NT2/D1 (cell line): Measurements from ENCODE around the gene DNAJC16.

Source experiments
- DNase-seq: peaks from one replicate; pipeline ENCODE4 v3.0.0-alpha.2; 2011; ENCODE audit warnings: low read depth, low spot score
- H3K27me3 ChIP-seq: 2 replicates; pipeline ENCODE4 v1.6.0; 2011; ENCODE audit warnings: mild to moderate bottlenecking; ENCODE audit not compliant: insufficient read length, insufficient read depth
- H3K36me3 ChIP-seq: 2 replicates; pipeline ENCODE4 v1.6.1; 2011; ENCODE audit warnings: mild to moderate bottlenecking, low read length, mixed read lengths; ENCODE audit not compliant: insufficient read depth, insufficient read length
- H3K4me1 ChIP-seq: 2 replicates; pipeline ENCODE4 v1.5.1; 2011; ENCODE audit not compliant: insufficient read depth, insufficient read length
- H3K4me3 ChIP-seq: 2 replicates; pipeline ENCODE4 v1.5.1; 2011; ENCODE audit warnings: low read depth; ENCODE audit not compliant: insufficient read length
- H3K9ac ChIP-seq: 2 replicates; pipeline ENCODE4 v1.6.0; 2011; ENCODE audit warnings: low read depth; ENCODE audit not compliant: insufficient read length
- H3K9me3 ChIP-seq: 2 replicates; pipeline ENCODE4 v1.5.1; 2011; ENCODE audit warnings: mild to moderate bottlenecking, low read length; ENCODE audit not compliant: insufficient read depth
- SUZ12 ChIP-seq: IDR thresholded peaks from 2 replicates; pipeline ENCODE4 v1.6.1; 2011; ENCODE audit not compliant: insufficient read length, insufficient read depth; ENCODE audit errors: extremely low read depth
- YY1 ChIP-seq: IDR thresholded peaks from 2 replicates; pipeline ENCODE4 v1.6.1; 2011; ENCODE audit not compliant: insufficient read length, insufficient read depth
- ZNF274 ChIP-seq: IDR thresholded peaks from 2 replicates; pipeline ENCODE4 v1.6.1; 2011; ENCODE audit warnings: mild to moderate bottlenecking, low read depth, low read length

Gene DNAJC16

DNA sequence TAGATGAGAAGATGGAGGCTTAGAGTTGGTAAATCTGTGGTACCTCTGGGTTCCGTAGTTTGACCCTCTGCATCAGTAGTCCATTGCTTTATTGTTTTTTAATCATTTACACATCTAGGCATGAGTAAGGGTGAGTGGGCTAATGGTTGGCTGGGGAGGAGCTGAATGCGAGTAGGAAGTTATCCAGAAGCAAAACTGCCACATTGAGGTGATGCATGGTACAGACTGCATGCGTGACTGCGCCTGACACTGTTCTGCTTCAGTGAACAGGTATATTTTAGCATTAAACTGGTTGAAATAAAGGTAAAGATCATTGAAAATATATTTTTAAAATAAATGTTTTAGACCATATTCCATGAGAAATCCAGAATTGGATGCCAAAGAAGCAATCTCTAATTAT, 4.4 kb downstream of the DNAJC16 start:
- Histone ChIP-seq H3K9me3 (no peaks in the 10 kb centered on the region), H3K4me1 (no peaks in the 10 kb centered on the region), H3K36me3 (peaks cover 51% of the 10 kb centered on the region), H3K9ac (no peak overlapping the region), H3K27me3 (no peaks in the 10 kb centered on the region), H3K4me3 (no peak overlapping the region)
- TF ChIP-seq ZNF274, result no peak
- DNase-seq, result no peak

DNA sequence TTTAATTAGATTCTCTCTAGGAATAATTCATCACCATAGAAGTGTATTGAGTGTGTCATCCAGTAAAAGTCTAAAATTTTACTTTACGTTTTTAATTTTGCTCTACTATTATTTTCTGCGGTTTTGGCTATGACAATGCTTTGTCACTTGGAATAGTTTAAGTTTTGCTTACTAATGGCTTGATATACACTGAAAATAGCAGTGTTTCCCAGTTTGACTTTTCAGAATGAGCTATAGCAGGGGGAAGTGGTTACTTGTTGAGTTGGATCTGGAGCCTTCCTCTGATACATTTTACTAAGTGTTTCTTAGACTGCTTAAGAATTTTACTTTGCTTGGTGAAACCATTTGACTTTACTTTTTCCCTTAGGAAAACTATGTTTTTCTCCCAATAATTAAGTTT, 5.0 kb downstream of the DNAJC16 start:
- DNase-seq, result no peak
- H3K4me3 ChIP-seq, result no peak overlapping the region
- TF ChIP-seq SUZ12 (no peak), YY1 (no peak), ZNF274 (no peak)
- H3K36me3 ChIP-seq, result peaks cover 56% of the 10 kb centered on the region
- no peaks in the 10 kb centered on the region for H3K9me3 ChIP-seq
- no peaks in the 10 kb centered on the region for H3K27me3 ChIP-seq
- H3K9ac ChIP-seq, result no peak overlapping the region
- H3K4me1 ChIP-seq, result no peaks in the 10 kb centered on the region

DNA sequence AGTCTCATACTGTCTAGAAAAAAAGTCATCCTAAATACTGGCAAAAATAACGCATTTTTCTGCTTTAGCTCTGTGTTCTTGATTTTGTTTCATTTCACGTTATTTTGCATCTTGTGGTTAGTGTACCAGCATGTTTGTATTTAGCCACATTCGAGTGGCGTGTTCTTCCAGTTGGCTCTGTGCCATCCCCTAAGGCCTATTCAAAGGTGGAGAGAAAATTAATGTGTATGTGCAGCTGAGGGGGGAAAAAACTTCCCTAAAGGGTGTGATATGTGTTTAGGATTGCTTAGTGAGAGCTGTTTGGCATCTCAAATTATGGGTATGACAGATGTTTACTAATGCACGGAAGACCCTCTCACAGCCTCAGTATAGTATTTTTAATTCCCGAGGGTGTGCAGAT, 12.1 kb downstream of the DNAJC16 start:
- DNase-seq, result no peak
- no peaks in the 10 kb centered on the region for H3K27me3 ChIP-seq
- H3K36me3 ChIP-seq, result peaks cover 77% of the 10 kb centered on the region
- no peaks in the 10 kb centered on the region for H3K4me1 ChIP-seq
- no peaks in the 10 kb centered on the region for H3K9me3 ChIP-seq
- no peak overlapping the region for H3K4me3 ChIP-seq
- no peak overlapping the region for H3K9ac ChIP-seq
- TF ChIP-seq YY1 (no peak), SUZ12 (no peak), ZNF274 (no peak)

DNA sequence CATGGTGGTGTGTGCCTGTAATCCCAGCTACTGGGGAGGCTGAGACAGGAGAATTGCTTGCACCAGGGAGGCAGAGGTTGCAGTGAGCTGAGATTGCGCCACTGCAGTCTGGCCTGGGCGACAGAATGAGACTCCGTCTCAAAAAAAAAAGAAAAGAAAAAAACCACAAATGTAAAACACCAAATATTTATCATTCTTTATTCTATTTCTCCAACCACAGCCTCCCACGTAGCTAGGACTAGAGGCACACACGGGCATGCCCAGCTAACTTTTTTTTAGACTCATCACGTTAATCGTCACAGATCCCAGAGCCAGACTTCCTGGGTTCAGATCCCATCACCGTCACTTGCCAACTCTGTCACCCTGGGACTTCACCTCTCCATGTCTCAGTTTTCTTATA, 13.5 kb downstream of the DNAJC16 start:
- DNase-seq, result no peak
- Histone ChIP-seq H3K9me3 (no peaks in the 10 kb centered on the region), H3K4me3 (no peak overlapping the region), H3K9ac (no peak overlapping the region), H3K27me3 (no peaks in the 10 kb centered on the region), H3K4me1 (no peaks in the 10 kb centered on the region), H3K36me3 (peaks cover 78% of the 10 kb centered on the region)
- TF ChIP-seq YY1 (no peak), ZNF274 (no peak), SUZ12 (no peak)

DNA sequence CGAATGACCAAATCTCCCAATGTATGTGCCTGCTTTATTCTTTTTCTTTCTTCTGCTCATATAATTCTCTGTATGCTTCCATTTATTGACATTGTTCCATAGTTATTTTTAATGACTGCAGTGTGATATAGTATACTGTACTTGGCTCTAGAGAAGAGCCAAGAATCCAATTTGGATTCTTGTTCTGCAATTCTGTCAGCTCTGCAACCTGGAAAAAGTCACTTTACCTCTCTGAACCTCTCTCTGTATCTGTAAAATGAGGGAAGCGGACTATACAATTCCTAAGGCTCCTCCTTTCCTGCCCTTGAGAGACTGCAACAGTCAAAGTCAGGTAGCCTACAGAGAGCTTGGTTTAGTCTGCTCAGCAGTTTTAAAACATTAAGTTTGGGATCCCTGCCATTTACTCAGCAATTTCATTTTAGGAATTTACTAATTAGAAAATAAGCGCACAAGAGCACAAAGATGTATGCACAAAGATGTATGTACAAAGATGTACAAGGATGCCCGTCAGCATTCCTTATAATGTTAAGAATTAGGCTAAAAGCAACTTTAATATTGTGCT, 14.7 kb downstream of the DNAJC16 start:
- H3K9me3 ChIP-seq, result no peaks in the 10 kb centered on the region
- no peak for DNase-seq
- peaks cover 80% of the 10 kb centered on the region for H3K36me3 ChIP-seq
- no peaks in the 10 kb centered on the region for H3K4me1 ChIP-seq
- no peaks in the 10 kb centered on the region for H3K27me3 ChIP-seq
- no peak overlapping the region for H3K9ac ChIP-seq
- no peak overlapping the region for H3K4me3 ChIP-seq
- no peak for TF ChIP-seq ZNF274
- TF ChIP-seq SUZ12, result no peak
- TF ChIP-seq YY1, result no peak

DNA sequence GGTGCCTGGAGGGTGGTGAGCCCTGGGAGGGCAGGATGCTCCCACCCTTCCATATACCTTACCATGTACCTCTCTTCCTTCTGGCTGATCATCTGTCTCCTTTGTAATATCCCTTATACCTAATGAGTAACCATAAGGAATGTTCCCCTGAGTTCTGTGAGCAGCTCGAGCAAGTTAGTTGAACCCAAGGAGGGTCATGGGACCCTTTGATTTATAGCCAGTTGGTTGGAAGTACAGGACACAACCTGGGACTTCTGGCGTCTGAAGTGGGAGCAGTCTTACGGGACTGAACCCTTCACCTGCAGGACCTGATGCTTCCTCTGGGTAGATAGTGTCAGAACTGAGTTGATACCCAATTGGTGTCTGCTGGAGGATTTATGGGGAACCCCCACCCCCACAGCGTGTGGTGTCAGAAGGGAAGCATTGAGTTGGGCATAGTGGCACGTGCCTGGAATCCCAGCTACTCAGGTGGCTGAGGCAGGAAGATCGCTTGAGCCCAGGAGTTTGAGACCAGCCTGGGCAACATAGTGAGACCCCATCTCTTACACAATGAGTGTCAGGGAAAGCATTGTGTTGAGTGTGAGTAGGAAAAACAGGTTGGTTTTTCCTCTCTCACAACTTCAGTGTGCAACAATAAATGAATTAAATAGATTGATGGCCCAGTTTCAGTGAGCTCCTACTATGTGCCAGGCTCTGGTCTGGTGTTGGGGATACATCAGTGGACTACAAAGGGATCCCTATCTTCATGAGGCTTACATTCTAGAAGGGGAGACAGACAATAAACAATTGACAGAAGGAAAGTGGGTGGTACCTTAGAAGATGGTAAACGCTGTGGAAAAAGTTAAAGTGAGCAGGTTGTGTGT, 16.0 kb downstream of the DNAJC16 start:
- Histone ChIP-seq H3K4me1 (no peaks in the 10 kb centered on the region), H3K4me3 (no peak overlapping the region), H3K9ac (no peak overlapping the region), H3K27me3 (no peaks in the 10 kb centered on the region), H3K36me3 (peaks cover 79% of the 10 kb centered on the region), H3K9me3 (no peaks in the 10 kb centered on the region)
- TF ChIP-seq YY1, result no peak
- TF ChIP-seq ZNF274, result no peak
- TF ChIP-seq SUZ12, result no peak
- DNase-seq, result no peak

DNA sequence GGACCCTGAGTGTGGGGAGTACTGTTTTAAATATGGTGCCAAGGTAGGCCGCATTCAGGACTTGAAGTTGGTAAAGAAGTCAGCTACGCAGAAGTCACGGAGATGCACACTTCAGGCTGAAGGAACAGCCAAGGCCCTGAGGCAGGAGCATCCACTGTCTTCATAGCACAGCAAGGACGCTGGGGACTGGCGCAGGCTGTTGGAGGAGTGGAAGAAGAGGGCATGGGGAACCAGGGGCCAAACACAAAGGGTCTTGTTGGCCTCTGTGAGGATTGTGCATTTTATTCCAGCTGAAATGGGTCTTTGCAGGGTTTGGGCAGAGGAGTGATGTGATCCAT, 16.6 kb downstream of the DNAJC16 start:
- H3K27me3 ChIP-seq, result no peaks in the 10 kb centered on the region
- DNase-seq, result no peak
- H3K36me3 ChIP-seq, result peaks cover 82% of the 10 kb centered on the region
- H3K9ac ChIP-seq, result no peak overlapping the region
- no peaks in the 10 kb centered on the region for H3K4me1 ChIP-seq
- H3K9me3 ChIP-seq, result no peaks in the 10 kb centered on the region
- no peak for TF ChIP-seq ZNF274
- TF ChIP-seq YY1, result no peak
- TF ChIP-seq SUZ12, result no peak
- H3K4me3 ChIP-seq, result no peak overlapping the region
